A549 (cell line): Measurements from ENCODE around the gene CYP26A1. TPM values are rescaled to one million over a fixed set of nuclear protein-coding genes. Genes with fewer than 3 reads are reported as not detected.
A peak's percentile ranks its signal among the peaks of the same experiment; 100 is the strongest.

ENCODE experiments used
- ATAC-seq, 2 experiments: fragments of 200-7000 bp in 1 of 2; fragments of >200 bp in 1 of 2; cut with Nextera tagmentation in 1 of 2; cut with Tn5 transposase in 1 of 2; 3 replicates each; pipeline versions ENCODE4 v1.8.0 to v1.9.1; 2018 to 2020; ENCODE audit warnings: mild to moderate bottlenecking in 1 of 2, moderate library complexity in 1 of 2
- CTCF ChIA-PET: fragments of 300-600 bp; sonication (Branson Sonifier 250); formaldehyde crosslinking; extraction: SDS; loops from one replicate; lab custom pipeline; 2021; ENCODE audit warnings: antibody characterized with exemption, inconsistent platforms; lab: Yijun Ruan, JAX
- POLR2A ChIA-PET: fragments of 350-600 bp; formaldehyde crosslinking; extraction: SDS; loops from one replicate; lab custom pipeline; 2021; ENCODE audit warnings: antibody characterized with exemption, inconsistent platforms; lab: Yijun Ruan, JAX
- DNase-seq, 2 experiments: peaks; one replicate each; pipeline versions ENCODE4 v3.0.0 to v3.0.0-alpha.2; 2011 to 2016; ENCODE audit warnings: low read depth in 1 of 2, low spot score in 1 of 2
- FAIRE-seq: peaks from 2 replicates; lab custom pipeline; 2011; peaks lifted over from hg19 to GRCh38; lab: Jason Lieb, UNC
- H3K27ac ChIP-seq, 2 experiments: fragments of >200 bp; sonication (Bioruptor Twin); formaldehyde crosslinking; 3 replicates each; pipeline ENCODE4 v1.5.1; 2016 to 2017
- H3K4me1 ChIP-seq: fragments of >200 bp; sonication (Bioruptor Twin); formaldehyde crosslinking; 3 replicates; pipeline ENCODE4 v1.6.1; 2016
- H3K4me2 ChIP-seq: fragments of >200 bp; sonication (Bioruptor Twin); formaldehyde crosslinking; 3 replicates; pipeline ENCODE4 v1.6.1; 2016
- H3K4me3 ChIP-seq: fragments of >200 bp; sonication (Bioruptor Twin); formaldehyde crosslinking; 3 replicates; pipeline ENCODE4 v1.5.1; 2016
- H3K9me3 ChIP-seq: fragments of >200 bp; sonication (Bioruptor Twin); formaldehyde crosslinking; 3 replicates; pipeline ENCODE4 v1.6.1; 2016
- BHLHE40 ChIP-seq: IDR thresholded peaks from 2 replicates; pipeline ENCODE4 v1.6.1; 2012; ENCODE audit warnings: low read depth, low read length, inconsistent platforms
- CEBPB ChIP-seq, 2 experiments: fragments of >200 bp in 1 of 2; sonication (Bioruptor Twin) in 1 of 2; formaldehyde crosslinking in 1 of 2; IDR thresholded peaks; 2 replicates each; pipeline ENCODE4 v1.6.1; 2012 to 2016
- EHMT2 ChIP-seq: fragments of 200-600 bp; sonication (generic); IDR thresholded peaks from 2 replicates; pipeline ENCODE4 v1.6.1; 2016; ENCODE audit warnings: antibody characterized with exemption, low read depth, mild to moderate bottlenecking, moderate library complexity
- EP300 ChIP-seq, 2 experiments: fragments of >200 bp; sonication (Bioruptor Twin); formaldehyde crosslinking; IDR thresholded peaks; 2 replicates in 1 of 2; 3 replicates in 1 of 2; pipeline ENCODE4 v1.6.1; 2016 to 2017
- FOSB ChIP-seq: fragments of 250-450 bp; sonication (Bioruptor Pico); IDR thresholded peaks from 2 replicates; pipeline ENCODE4 v1.5.0; 2020; ENCODE audit warnings: mild to moderate bottlenecking, moderate library complexity
- FOSL2 ChIP-seq, 2 experiments: fragments of 450-650 bp in 1 of 2; fragments of >200 bp in 1 of 2; sonication (Bioruptor Twin) in 1 of 2; formaldehyde crosslinking; IDR thresholded peaks; 2 replicates each; pipeline versions ENCODE4 v1.5.0 to v1.6.1; 2016 to 2020; ENCODE audit warnings: mild to moderate bottlenecking in 1 of 2, moderate library complexity in 1 of 2
- FOXS1 ChIP-seq: fragments of 250-450 bp; sonication (Bioruptor Pico); IDR thresholded peaks from 2 replicates; pipeline ENCODE4 v1.5.0; 2020; ENCODE audit warnings: mild to moderate bottlenecking, moderate library complexity
- HDAC2 ChIP-seq: fragments of 200-600 bp; sonication (generic); IDR thresholded peaks from 2 replicates; pipeline ENCODE4 v1.6.1; 2016
- HOXB13 ChIP-seq: fragments of 250-450 bp; sonication (Bioruptor Pico); IDR thresholded peaks from 2 replicates; pipeline ENCODE4 v1.5.0; 2020; ENCODE audit warnings: low read depth, mild to moderate bottlenecking, moderate library complexity
- JUNB ChIP-seq: fragments of >200 bp; sonication (Bioruptor Twin); formaldehyde crosslinking; IDR thresholded peaks from 2 replicates; pipeline ENCODE4 v1.6.1; 2016
- NFE2L2 ChIP-seq: fragments of 150-350 bp; conservative IDR thresholded peaks from 2 replicates; pipeline ENCODE4 v1.6.1; 2014; ENCODE audit warnings: low read length
- POLR2A ChIP-seq: IDR thresholded peaks from 2 replicates; pipeline ENCODE4 v1.6.1; 2012; ENCODE audit warnings: mild to moderate bottlenecking, low read length
- POLR2AphosphoS2 ChIP-seq: conservative IDR thresholded peaks from 2 replicates; pipeline ENCODE4 v1.6.1; 2012; ENCODE audit warnings: low read length, improper control_type of control experiment, inconsistent platforms
- RNF2 ChIP-seq: fragments of 200-600 bp; sonication (generic); IDR thresholded peaks from 2 replicates; pipeline ENCODE4 v1.6.1; 2016; ENCODE audit warnings: low read depth, mild to moderate bottlenecking, antibody characterized with exemption, moderate library complexity, borderline replicate concordance
- TFCP2L1 ChIP-seq: fragments of 250-450 bp; sonication (Bioruptor Pico); IDR thresholded peaks from 2 replicates; pipeline ENCODE4 v1.5.0; 2021; ENCODE audit warnings: mild to moderate bottlenecking
- ZC3H11A ChIP-seq: fragments of 450-650 bp; IDR thresholded peaks from 2 replicates; pipeline ENCODE4 v1.6.1; 2014; ENCODE audit warnings: antibody characterized with exemption, mild to moderate bottlenecking
- WGBS: methylation state at CpG from one replicate; pipeline ENCODE4 v1.1.6; 2017; ENCODE audit errors: missing lambda C conversion rate; 5-methylcytosine and 5-hydroxymethylcytosine counted together
- polyA plus RNA-seq, 4 experiments: library from polyadenylated mRNA; depleted of rRNA in 3 of 4; stranded (reverse); fragments of >200 nt; fragmentation: RNase III in 1 of 4; extraction: RNeasy Plus Mini Kit Qiagen cat#74134 plus additional on column Dnase treatment in 1 of 4; gene quantifications; 2 replicates in 3 of 4; 3 replicates in 1 of 4; pipeline ENCODE4 v1.2.3, GENCODE V29; 2011 to 2017
- TF ChIP-seq, protein P1 (sequence below): fragments of 200-600 bp; sonication (generic); IDR thresholded peaks from 2 replicates; pipeline ENCODE4 v1.6.1; 2016; ENCODE audit warnings: antibody characterized with exemption, mild to moderate bottlenecking, moderate library complexity
- TF ChIP-seq, protein P2 (sequence below): IDR thresholded peaks from 2 replicates; pipeline ENCODE4 v1.6.1; 2012

The CYP26A1 gene
- polyA plus RNA-seq, 2 of the 4 experiments (the other 2 are of a cell fraction) = 1.3 to 7.2 TPM

GRCh38 chr10:93074597-93075368 is 1.1 kb downstream of the CYP26A1 start:
- TF ChIP-seq FOSL2 (IDR thresholded peaks at IDR 0.05) = no peak
- no peak for TF ChIP-seq FOSL2 (CRISPR knock-in tag; IDR thresholded peaks at IDR 0.05)
- no peak for TF ChIP-seq RNF2
- no peak for TF ChIP-seq HOXB13 (CRISPR knock-in tag)
- TF ChIP-seq EHMT2 = no peak
- no peak for TF ChIP-seq POLR2A
- TF ChIP-seq BHLHE40 = no peak
- TF ChIP-seq, protein P1, sequence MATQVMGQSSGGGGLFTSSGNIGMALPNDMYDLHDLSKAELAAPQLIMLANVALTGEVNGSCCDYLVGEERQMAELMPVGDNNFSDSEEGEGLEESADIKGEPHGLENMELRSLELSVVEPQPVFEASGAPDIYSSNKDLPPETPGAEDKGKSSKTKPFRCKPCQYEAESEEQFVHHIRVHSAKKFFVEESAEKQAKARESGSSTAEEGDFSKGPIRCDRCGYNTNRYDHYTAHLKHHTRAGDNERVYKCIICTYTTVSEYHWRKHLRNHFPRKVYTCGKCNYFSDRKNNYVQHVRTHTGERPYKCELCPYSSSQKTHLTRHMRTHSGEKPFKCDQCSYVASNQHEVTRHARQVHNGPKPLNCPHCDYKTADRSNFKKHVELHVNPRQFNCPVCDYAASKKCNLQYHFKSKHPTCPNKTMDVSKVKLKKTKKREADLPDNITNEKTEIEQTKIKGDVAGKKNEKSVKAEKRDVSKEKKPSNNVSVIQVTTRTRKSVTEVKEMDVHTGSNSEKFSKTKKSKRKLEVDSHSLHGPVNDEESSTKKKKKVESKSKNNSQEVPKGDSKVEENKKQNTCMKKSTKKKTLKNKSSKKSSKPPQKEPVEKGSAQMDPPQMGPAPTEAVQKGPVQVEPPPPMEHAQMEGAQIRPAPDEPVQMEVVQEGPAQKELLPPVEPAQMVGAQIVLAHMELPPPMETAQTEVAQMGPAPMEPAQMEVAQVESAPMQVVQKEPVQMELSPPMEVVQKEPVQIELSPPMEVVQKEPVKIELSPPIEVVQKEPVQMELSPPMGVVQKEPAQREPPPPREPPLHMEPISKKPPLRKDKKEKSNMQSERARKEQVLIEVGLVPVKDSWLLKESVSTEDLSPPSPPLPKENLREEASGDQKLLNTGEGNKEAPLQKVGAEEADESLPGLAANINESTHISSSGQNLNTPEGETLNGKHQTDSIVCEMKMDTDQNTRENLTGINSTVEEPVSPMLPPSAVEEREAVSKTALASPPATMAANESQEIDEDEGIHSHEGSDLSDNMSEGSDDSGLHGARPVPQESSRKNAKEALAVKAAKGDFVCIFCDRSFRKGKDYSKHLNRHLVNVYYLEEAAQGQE = no peak
- TF ChIP-seq FOSB = no peak
- no peak for TF ChIP-seq JUNB
- TF ChIP-seq HDAC2 = no peak
- TF ChIP-seq FOXS1 (CRISPR knock-in tag) = no peak
- no peak for TF ChIP-seq EP300 (IDR thresholded peaks at IDR 0.05)
- TF ChIP-seq, protein P2, sequence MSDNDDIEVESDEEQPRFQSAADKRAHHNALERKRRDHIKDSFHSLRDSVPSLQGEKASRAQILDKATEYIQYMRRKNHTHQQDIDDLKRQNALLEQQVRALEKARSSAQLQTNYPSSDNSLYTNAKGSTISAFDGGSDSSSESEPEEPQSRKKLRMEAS = no peak
- TF ChIP-seq ZC3H11A = no peak
- POLR2A ChIA-PET = interaction anchor here (1.2 kb wide), 1 partner anchor 183 kb away, joined by 4 read pairs; no protein-coding TSS in a partner anchor
- CTCF ChIA-PET = interaction anchor here (0.6 to 8.8 kb wide), 13 partner anchors 10 to 275 kb away, joined by 3 to 88 read pairs (median 4); no protein-coding TSS in a partner anchor
- ATAC-seq = no peak
- Histone ChIP-seq H3K4me2 (peak overlapping the region; percentile 96), H3K27ac (peak overlapping the region; percentile 57 to 86), H3K4me3 (peak overlapping the region; percentile 61), H3K4me1 (peaks cover 26% of the 10 kb centered on the region; the same call in 2 of the 3 replicates), H3K9me3 (no peaks in the 10 kb centered on the region)
- FAIRE-seq = no peak
- WGBS = 89% methylated on average over 65 of the region's 67 CpGs
- no peak for DNase-seq

- no peak for FAIRE-seq
- CTCF ChIA-PET = interaction anchor here (0.6 to 8.8 kb wide), 11 partner anchors 10 to 277 kb away, joined by 3 to 88 read pairs (median 4); no protein-coding TSS in a partner anchor
- 90% methylated on average over 20 of the region's 25 CpGs for WGBS
Measured at GRCh38 chr10:93075369-93076221, 1.9 kb downstream of the CYP26A1 start.

More at GRCh38 chr10:93075369-93076221, 1.9 kb downstream of the CYP26A1 start:
- TF ChIP-seq POLR2AphosphoS2 = no peak
- TF ChIP-seq, protein P2 = no peak
- TF ChIP-seq NFE2L2 = no peak
- TF ChIP-seq BHLHE40 = no peak
- TF ChIP-seq TFCP2L1 (CRISPR knock-in tag) = no peak
- TF ChIP-seq, protein P1 = no peak
- TF ChIP-seq CEBPB (IDR thresholded peaks at IDR 0.05) = no peak
- peaks cover 34% of the 10 kb centered on the region; the same call in 2 of the 3 replicates for H3K4me1 ChIP-seq
- no peak overlapping the region for H3K4me3 ChIP-seq
- H3K4me2 ChIP-seq = no peak overlapping the region
- H3K9me3 ChIP-seq = no peaks in the 10 kb centered on the region
- POLR2A ChIA-PET = no interaction called here
- DNase-seq (no peak), ATAC-seq (no peak)
- no peak overlapping the region for H3K27ac ChIP-seq
